ENCODE results near the gene DUSP15.

Gene DUSP15

GRCh38 chr20:31910071-31910803, 39.9 kb upstream of the DUSP15 start:
- H3K27me3 ChIP-seq (ENCODE audit: insufficient read depth, low read depth): no peaks in the 10 kb centered on the region
- no peaks in the 10 kb centered on the region for H3K79me2 ChIP-seq (ENCODE audit: insufficient read depth, low read depth)
- no peak overlapping the region for H3K9ac ChIP-seq
- no peak overlapping the region for H3K4me3 ChIP-seq (IDR thresholded peaks at IDR 0.05; ENCODE audit: insufficient read depth, low read depth, low read length)
- no peak overlapping the region for H2AFZ ChIP-seq (ENCODE audit: low read depth)
- no peaks in the 10 kb centered on the region for H3K36me3 ChIP-seq (ENCODE audit: insufficient read depth)
- TF ChIP-seq, protein P1, sequence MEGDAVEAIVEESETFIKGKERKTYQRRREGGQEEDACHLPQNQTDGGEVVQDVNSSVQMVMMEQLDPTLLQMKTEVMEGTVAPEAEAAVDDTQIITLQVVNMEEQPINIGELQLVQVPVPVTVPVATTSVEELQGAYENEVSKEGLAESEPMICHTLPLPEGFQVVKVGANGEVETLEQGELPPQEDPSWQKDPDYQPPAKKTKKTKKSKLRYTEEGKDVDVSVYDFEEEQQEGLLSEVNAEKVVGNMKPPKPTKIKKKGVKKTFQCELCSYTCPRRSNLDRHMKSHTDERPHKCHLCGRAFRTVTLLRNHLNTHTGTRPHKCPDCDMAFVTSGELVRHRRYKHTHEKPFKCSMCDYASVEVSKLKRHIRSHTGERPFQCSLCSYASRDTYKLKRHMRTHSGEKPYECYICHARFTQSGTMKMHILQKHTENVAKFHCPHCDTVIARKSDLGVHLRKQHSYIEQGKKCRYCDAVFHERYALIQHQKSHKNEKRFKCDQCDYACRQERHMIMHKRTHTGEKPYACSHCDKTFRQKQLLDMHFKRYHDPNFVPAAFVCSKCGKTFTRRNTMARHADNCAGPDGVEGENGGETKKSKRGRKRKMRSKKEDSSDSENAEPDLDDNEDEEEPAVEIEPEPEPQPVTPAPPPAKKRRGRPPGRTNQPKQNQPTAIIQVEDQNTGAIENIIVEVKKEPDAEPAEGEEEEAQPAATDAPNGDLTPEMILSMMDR (conservative IDR thresholded peaks at IDR 0.05; ENCODE audit: low read depth, low read length): no peak
- no peaks in the 10 kb centered on the region for H3K4me1 ChIP-seq (ENCODE audit: low read depth, poor library complexity, severe bottlenecking)
- no peaks in the 10 kb centered on the region for H4K20me1 ChIP-seq (ENCODE audit: insufficient read depth)
- H3K4me2 ChIP-seq: no peak overlapping the region
- no peak overlapping the region for H3K27ac ChIP-seq

DNA sequence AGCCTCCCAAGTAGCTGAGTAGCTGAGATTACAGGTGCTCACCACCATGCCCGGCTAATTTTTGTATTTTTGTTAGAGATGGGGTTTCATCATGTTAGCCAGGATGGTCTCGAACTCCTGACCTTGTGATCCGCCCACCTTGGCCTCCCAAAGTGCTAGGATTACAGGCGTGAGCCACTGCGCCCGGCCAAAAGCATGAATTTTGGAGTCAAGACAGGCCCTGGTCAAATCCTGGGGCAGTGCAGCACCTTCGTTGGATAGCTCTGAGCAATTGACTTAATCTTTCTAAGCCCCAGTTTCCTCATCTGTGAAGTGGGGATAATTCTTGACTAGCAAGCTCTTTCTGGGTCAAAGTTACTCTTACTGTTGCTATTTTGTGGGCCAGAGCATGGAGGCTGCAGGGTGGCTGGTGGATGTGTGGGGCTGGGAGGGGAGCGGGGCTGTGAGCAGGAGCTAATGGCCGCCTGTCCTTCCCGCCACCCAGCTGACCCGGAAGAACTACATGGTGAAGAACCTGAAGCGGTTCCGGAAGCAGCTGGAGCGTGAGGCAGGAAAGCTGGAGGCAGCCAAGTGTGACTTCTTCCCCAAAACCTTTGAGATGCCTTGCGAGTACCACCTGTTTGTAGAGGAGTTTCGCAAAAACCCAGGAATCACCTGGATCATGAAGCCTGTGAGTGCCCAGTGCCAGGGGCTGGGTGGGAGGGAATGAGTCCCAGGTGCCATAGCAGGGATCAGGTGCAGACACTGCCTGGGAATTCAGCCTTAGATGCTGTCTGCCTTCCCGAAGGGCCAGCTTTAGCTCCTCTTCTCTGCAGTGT, 39.1 kb upstream of the DUSP15 start:
- H3K4me3 ChIP-seq (IDR thresholded peaks at IDR 0.05; ENCODE audit: insufficient read depth, low read depth, low read length): no peak overlapping the region

DNA sequence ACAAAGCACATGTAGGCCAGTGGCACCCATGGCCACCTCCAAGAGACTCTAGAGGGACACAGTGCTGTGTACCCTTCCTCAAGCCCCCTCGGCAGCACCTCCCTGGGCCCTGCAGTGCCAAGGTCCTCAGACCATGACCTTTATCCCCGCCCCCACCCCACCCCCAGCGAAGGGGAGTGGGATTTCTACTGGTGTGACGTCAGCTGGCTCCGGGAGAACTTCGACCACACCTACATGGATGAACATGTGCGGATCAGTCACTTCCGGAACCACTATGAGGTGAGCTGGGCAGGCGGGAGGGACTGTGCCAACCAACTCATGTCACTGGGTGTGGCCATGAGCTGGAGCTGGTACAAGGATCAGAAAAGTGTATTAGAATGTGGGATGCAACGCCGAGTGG, 38.1 kb upstream of the DUSP15 start:
- no peak overlapping the region for H3K4me3 ChIP-seq (IDR thresholded peaks at IDR 0.05; ENCODE audit: insufficient read depth, low read depth, low read length)
- H3K79me2 ChIP-seq (ENCODE audit: insufficient read depth, low read depth): no peaks in the 10 kb centered on the region
- H3K36me3 ChIP-seq (ENCODE audit: insufficient read depth): no peaks in the 10 kb centered on the region
- TF ChIP-seq, protein P1 (conservative IDR thresholded peaks at IDR 0.05; ENCODE audit: low read depth, low read length): no peak
- H3K4me2 ChIP-seq: no peak overlapping the region
- no peak overlapping the region for H3K27ac ChIP-seq
- H2AFZ ChIP-seq (ENCODE audit: low read depth): no peak overlapping the region
- no peaks in the 10 kb centered on the region for H3K4me1 ChIP-seq (ENCODE audit: low read depth, poor library complexity, severe bottlenecking)
- no peaks in the 10 kb centered on the region for H4K20me1 ChIP-seq (ENCODE audit: insufficient read depth)
- no peaks in the 10 kb centered on the region for H3K27me3 ChIP-seq (ENCODE audit: insufficient read depth, low read depth)
- no peak overlapping the region for H3K9ac ChIP-seq

More for the DNA sequence above, 39.1 kb upstream of the DUSP15 start:
- H4K20me1 ChIP-seq (ENCODE audit: insufficient read depth): no peaks in the 10 kb centered on the region
- H3K4me1 ChIP-seq (ENCODE audit: low read depth, poor library complexity, severe bottlenecking): no peaks in the 10 kb centered on the region
- TF ChIP-seq, protein P1 (conservative IDR thresholded peaks at IDR 0.05; ENCODE audit: low read depth, low read length): no peak
- H3K9ac ChIP-seq: no peak overlapping the region
- H3K79me2 ChIP-seq (ENCODE audit: insufficient read depth, low read depth): no peaks in the 10 kb centered on the region
- no peak overlapping the region for H2AFZ ChIP-seq (ENCODE audit: low read depth)
- H3K36me3 ChIP-seq (ENCODE audit: insufficient read depth): no peaks in the 10 kb centered on the region
- H3K4me2 ChIP-seq: no peak overlapping the region
- no peaks in the 10 kb centered on the region for H3K27me3 ChIP-seq (ENCODE audit: insufficient read depth, low read depth)
- H3K27ac ChIP-seq: no peak overlapping the region

- Histone ChIP-seq H3K27me3 (ENCODE audit: insufficient read depth, low read depth) (no peaks in the 10 kb centered on the region), H3K9ac (no peak overlapping the region), H3K4me2 (no peak overlapping the region), H3K27ac (no peak overlapping the region), H4K20me1 (ENCODE audit: insufficient read depth) (no peaks in the 10 kb centered on the region), H3K4me1 (ENCODE audit: low read depth, poor library complexity, severe bottlenecking) (no peaks in the 10 kb centered on the region), H3K36me3 (ENCODE audit: insufficient read depth) (no peaks in the 10 kb centered on the region), H3K79me2 (ENCODE audit: insufficient read depth, low read depth) (no peaks in the 10 kb centered on the region), H2AFZ (ENCODE audit: low read depth) (no peak overlapping the region), H3K4me3 (IDR thresholded peaks at IDR 0.05; ENCODE audit: insufficient read depth, low read depth, low read length) (no peak overlapping the region)
- TF ChIP-seq, protein P1 (conservative IDR thresholded peaks at IDR 0.05; ENCODE audit: low read depth, low read length): no peak
Observed at GRCh38 chr20:31908016-31908415, 37.7 kb upstream of the DUSP15 start.
